Ammon's horn (tissue), 1 donor: ENCODE results near the gene CSNK1G3.
"Not testable (repeated sequence)": the region's sequence is repeated elsewhere in the genome, so short reads cannot be mapped to it uniquely, and the experiment has no call there.

Source experiments
- DNase-seq: peaks from one replicate; pipeline ENCODE4 v3.0.0-alpha.2; 2016; ENCODE audit warnings: low spot score

The CSNK1G3 gene

DNA sequence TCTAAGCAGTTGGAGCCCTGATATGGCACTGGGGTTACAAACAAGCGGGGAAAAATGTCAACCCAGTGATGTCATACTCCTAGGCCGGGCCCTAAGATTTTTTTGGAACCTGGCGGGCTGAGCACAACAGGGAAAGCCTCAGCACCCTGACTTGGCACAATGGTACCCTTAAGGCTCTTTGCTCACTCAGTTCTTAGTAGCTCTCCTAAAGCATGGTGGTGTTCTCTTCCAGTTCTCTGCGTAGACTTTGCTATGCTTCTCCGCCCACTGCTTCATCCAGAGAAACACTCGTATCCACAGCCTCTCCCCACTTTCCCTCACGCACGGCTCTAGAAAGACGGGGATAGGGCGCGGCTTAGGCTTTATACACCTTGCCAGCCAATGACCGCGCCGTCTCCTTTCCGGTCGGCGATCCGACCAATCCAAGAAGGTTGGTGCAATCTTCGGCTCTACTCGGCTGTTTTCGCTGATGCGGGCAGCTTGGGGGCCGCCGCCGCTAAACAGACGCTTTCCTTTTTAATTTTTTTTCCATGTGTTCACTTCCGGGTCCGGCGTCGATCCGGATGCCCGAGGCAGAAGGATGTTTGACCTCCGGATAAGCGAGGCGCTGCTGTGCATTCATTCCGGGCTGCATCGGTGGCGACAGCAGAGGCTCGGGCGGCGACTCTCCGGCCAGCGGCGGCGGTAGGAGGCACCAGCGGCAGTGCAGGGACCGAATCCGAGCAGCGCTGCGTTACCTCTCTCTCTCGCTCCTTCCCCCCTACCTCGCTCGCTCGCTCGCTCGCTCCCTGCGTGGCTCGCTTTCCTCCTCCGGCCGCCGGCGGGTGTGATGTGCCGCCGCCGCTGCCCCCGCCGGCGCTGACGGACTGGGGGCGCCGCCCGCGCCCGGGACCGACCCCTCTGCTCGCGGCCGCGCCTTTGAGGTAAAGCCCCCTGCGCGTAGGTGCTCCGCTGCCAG is at the start of gene CSNK1G3:
TSS of gene CSNK1G3 (plus strand) at position 530 of the 958 bp plus-strand sequence. CDS start 33,487 bp downstream, outside the sequence.
- peak; percentile 98 for DNase-seq

DNA sequence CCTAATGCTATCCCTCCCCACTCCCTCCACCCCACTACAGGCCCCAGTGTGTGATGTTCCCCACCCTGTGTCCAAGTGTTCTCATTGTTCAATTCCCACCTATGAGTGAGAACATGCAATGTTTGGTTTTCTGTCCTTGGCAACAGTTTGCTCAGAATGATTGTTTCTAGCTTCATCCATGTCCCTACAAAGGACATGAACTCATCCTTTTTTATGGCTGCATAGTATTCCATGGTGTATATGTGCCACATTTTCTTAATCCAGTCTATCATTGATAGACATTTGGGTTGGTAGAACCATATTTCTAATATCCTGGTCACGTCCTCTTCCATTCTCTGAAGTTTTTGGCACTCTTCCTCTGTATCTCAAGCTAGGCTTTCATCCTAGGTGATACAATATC is 45.1 kb upstream of the CSNK1G3 start:
- DNase-seq = not testable (repeated sequence)

DNA sequence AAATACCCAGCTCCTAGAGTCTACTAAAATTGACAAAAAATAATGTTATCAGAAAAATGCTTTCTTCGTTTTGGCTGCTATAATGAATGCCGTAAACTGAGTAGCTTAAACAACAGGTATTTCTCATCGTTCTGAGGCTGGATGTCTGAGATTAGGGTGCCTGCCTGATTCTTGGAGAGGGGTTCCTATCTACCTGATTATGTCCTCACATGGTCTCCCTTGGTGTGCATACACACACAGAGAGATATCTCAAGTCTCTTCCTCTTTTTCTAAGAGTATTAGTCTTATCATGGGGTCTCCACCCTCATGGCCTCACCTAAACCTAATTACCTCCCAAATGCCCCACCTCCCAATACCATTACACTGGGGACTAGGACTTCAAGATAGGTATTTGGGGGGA is 40.6 kb upstream of the CSNK1G3 start:
- no peak for DNase-seq

DNA sequence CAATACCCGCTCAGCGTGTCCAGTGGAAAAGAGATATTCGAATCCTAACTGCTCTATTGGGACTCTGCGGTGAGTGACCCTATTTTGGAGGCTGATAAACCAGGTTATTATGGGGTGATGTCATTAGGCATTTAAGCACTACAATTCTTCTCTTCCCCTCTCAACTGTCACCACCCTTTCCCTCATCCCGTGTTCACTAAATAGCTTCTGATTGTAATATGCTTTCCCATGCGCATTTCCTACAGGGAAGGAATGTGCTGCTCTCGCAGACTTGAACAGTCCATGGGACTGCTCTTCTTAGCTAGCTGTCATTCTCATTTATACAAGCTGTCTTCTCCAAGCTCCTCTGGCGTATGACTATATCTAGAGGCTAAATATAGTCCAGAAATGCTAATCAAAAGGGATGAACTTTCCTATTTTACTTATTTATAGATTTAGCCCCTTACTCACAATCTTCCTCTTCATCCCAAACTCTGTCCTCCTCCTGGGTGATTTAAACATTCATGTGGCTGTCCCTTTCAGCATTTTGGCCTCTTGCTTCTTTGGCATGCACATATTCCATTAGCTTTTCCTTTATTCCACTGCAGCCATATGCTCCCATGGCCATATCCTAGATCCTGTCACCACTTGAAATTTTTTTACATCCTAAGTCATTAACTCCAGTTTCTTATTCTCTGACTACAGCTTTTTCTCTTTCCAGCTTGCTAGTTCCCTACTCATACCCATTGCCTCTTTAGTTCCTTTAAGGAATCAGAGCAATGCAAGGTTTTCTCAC is 39.6 kb upstream of the CSNK1G3 start:
- DNase-seq = no peak

DNA sequence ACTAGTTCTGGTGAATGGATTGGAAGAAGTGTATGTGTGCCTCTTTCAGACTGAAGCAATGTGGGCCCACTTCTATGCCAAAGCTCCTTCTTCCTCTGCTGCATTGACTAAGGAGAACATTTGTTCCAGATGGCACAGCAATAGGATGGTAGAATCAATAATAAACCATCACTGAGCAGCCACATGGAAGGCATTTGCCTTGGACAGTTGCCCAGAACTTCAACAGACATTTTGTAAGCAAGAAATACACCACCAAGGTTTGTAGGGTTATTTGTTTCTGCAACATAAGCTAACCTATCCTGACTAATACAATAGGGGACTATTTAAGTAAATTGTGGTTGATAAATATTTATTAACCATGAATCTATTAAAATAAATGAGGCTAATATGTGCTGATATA is 37.7 kb upstream of the CSNK1G3 start:
- DNase-seq = peak; percentile 48

DNA sequence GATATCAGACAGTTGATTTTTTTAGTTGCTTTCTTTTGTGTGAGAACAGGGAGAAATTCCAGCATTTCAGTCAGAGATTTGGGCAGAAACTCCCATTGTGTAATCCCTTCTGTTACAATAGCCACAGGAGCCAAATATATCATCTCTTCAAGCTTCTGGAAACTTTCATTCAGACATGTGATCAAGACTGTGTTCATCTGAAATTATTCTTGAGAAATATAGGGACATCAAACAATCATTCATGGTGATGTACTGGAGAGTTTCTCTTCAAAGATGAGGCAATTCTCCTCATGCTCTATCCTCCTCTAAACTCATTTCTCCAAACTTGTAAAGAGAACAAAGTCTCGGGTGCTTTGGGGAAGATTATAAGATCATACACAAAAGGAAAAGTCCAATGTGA is 35.2 kb upstream of the CSNK1G3 start:
- DNase-seq = peak; percentile 18

DNA sequence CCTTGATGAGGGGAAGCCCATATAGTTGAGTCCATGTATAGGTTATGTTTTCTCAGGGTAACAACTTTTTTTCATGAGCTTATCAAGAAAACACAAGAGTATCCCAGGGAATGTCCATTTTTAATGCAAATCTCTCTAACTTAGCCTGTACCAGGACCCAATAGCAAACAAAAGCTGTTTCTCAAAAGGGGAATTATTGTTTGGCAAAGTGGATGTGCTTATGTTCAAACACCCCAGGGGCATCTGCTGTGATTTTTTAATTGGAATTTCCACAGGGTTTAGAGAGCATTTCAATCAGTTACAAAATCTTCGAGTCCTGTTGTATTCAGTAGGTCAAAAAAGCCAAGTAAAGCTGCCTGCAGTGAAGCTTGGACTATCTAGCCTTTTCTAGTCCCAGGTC is 33.4 kb upstream of the CSNK1G3 start:
- no peak for DNase-seq

DNA sequence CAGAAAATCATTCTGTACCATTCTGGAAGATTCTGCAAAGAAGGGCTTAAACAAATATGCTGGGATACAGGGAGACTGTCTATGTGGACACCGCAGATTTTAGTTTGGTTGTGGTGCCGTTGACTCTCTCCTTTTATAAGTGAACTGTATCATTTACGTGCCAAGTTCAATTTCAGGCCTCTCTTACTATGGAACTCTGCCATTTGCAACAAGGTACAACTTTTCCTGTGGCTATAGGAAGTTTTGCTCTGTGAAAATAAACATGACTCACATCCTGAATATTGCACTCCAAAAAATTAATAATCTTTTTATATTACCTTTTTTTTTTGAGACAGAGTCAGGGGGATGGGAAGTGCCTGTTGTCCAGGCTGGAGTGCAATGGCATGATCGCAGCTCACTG is 29.7 kb upstream of the CSNK1G3 start:
- no peak for DNase-seq

DNA sequence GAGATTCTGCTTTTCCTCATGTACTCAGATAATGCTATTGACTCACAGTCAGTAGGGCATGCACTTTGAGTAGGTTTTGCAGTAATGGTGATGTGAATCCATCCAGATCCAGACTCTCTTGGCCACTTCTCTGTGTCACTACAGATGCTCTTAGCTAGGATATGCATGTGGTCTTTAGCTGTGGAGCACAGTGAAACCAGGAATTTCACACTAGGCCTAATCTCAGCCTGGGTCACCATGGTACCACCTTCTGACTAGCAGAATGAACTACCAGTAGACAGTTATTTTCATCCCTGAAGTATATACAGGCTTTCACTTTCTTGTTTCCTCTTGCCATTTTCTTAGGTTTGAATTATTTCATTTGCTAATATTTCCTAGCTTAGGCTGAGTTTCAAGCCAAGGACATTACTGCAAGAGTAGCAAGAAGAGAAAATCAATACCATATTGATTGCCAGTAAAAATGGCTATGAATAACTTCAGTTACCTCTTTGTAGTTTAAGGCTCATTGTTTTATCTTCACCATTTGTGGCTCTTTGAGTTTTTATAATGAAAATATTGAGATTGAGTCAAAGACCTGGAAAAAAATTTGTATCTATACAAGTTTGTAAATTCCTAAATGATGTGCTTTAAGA is 28.4 kb upstream of the CSNK1G3 start:
- no peak for DNase-seq

DNA sequence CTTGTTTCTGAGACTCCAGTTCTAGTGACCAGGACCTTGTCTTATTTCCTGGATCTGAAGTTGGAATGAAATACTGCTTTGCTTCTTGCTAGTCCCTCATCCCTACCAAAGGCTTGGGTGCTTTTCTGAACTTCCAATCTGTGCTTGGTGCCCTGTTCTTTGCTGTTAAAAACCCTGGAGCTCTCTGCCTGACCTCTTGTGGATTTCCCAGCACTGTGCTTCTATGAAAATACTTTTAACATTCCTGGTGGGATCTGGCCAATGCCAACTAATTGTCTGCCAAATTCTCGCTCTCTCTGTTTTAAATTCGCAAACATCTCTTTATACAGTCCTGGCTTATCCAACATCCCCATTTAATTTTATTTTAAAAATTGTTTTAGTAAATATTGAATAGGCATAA is 26.7 kb upstream of the CSNK1G3 start:
- DNase-seq = no peak

DNA sequence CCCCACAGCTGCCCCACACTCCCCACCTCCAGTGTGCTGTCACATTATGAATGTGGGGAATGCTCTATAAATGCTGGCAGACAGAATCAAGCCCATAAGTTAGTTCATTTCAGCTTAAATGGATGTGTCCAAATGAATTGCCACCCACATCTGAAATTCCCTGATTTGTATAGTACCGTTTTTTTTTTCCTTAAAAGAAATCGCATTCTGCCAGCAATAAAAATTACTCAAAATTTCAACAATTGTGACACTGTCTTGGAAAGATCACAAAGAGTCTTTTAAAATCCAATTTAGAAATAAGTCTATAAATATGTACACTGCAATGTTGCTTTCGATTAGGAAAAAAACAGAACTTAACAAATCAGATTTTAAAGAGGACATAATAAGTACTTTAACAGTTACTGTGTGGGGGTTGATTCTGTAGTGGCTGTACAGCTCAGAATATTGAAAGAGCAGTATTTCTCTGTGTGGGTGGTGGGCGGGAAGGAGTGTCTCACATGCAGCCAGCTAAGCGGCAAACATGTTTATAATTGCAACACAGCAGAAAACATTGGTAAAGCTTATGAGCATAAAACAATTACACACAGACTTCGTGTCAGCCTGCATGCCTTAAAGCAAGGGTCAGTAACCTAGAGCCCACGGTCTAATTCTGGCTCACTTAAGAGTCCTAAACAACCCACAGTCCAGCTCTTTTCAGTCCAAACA is 24.9 kb upstream of the CSNK1G3 start:
- peak; percentile 36 for DNase-seq

DNA sequence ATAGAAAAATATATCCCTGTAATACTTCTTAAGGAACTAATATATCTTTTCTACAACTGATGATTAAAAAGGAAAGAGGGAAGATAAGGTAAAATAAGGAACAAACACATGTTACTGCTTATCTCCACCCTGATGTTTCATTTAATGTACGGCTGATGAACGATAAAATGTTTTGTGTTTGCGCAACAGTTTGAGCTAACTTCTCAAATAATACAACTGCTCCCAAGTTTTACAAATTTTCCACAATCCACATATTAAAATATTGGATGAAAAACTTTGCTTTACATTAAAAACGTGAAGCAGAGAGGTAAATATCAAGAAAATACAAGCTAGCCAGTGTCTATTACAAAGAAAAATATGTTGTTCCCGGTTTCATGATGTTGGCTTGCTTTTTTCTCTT is 21.0 kb upstream of the CSNK1G3 start:
- DNase-seq = no peak

DNA sequence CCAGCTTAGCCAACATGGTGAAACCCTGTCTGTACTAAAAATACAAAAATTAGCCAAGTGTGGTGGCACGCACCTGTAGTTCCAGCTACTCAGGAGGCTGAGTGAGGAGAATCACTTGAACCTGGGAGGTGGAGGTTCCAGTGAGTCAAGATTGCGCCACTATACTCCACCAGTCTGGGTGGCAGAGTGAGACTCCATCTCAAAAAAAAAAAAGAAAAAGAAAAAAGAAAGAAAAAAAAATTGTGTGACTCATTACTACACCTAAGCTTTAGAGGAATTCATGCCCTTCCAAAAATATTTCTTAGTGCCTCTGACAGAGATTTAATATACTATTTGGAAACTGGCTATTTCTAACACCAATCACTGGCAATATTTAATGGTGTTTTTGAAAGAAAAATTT is 16.8 kb upstream of the CSNK1G3 start:
- DNase-seq = not testable (repeated sequence)

DNA sequence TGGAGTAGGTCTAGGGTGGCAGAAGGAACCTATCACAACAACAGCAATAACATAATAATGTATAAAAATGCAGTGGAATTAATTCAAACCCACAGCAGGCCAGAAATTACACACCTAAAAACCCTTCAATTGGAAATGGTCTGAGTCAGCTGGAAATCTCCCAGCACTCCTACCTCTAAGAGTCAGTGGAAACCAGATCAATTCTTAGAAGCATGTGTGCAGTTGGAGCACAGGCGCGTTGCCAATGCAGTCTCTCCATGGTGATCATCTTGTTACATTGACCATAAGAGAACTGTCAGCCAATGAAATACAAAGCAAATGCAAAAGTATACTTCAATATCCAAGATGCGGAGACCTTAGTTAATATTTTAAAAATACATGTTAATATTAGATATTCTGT is 15.1 kb upstream of the CSNK1G3 start:
- peak; percentile 9 for DNase-seq

DNA sequence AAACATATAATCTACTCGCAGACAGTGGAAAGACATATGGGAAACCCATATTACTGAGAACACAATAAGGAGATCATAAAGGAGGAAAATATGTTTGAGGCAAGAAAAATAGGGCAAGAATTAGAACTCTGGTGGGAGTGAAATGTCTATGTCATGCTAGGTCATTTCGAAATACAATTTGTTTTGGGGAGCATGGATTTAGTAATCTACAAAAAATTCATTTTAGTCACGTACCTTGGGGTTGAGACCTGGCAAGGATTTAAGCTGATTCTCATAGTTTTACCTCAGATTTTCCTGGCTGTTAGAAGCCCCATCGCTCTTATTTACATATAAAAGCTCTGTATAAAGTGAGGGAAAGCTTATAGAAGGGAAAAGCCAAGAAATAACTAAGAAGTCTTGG is 11.5 kb upstream of the CSNK1G3 start:
- DNase-seq = no peak

DNA sequence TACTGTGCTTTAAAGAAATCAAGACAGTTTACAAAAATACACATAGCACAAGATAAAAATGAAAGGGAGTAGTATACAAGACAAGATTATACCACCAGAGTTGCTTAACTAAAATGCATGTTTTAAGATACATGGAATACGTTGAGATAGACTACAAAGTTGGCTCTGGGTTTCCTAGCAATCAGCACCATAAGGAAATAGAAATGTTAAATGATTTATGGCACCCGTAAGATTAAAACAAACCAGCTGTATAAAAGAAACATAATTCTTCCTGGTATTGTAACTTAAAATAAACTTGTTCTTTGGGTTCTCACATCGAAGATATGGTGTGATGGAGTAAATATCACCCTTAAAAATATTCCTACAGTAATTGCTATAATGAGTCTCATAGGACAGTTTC is 9.9 kb upstream of the CSNK1G3 start:
- DNase-seq = no peak

DNA sequence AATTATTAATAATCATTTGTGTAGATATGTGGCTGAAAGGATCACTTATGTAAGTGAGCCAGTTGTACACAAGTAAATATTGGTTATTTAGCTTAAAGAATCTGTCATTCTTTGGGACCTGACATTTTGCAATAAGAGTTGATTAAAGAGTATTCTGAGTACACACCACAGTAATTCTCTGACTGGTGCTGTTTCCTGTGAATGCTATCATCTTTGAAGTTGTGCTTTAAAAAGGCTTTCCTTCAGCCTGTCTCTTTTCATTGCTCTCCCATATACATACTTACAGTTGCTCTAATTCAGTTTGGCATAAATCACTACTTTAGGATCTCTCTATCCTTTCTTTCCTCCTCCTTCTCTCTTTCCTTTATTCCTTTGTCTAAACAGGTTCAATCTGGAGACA is 8.7 kb upstream of the CSNK1G3 start:
- DNase-seq = no peak

DNA sequence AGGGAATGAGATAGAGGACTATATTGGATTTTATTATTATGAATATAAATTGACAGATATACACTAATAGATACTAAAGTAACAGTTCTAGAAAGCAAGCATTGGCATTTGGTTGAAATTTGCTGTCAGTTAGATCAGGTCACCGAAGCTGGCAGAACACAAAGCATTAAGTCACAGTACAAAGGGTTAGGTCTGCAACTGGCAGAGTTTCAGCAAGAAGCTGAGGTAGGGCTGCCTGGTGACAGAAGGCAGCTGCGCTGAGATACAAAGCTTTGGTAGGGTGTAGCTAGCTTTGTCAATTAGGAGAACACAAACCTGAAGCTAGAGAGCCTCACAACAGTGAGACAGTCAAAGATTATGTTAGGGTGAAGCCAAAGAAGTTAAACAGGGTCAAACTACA is 6.3 kb upstream of the CSNK1G3 start:
- DNase-seq = no peak

DNA sequence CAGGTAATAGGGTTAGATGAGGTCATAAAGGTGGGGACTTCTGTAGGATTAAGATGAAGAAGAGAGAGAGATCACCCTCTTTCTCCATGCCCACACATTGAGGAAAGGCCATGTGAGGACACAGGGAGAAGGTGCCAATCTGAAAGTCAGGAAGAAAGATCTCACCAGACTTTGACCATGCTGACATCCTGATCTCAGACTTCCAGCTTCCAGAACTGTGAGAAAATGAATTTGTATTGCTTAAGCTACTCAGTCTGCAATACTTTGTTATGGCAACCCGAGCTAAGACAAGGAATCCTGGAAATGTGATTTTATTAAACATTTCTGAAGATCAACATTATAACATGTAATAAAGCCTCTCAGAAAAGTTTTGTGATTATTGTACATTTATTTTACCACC is 3.5 kb upstream of the CSNK1G3 start:
- no peak for DNase-seq

DNA sequence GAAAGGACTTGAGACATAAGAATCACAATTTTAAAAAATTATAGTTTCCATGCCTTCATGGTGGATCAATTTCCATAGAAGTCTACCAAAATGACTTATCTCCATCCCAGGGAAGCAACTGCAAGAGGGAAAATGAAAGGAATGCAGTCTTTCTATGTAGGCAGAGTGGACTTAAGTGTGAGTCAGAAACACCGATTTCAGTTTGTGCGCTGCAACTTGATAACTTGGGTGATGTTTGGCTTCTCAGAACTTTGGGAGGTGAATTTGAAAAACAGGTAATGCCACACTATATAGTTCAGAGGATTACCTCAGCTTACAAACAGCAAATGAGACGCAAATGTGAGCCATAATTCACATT is 708 bp upstream of the CSNK1G3 start:
- no peak for DNase-seq

DNA sequence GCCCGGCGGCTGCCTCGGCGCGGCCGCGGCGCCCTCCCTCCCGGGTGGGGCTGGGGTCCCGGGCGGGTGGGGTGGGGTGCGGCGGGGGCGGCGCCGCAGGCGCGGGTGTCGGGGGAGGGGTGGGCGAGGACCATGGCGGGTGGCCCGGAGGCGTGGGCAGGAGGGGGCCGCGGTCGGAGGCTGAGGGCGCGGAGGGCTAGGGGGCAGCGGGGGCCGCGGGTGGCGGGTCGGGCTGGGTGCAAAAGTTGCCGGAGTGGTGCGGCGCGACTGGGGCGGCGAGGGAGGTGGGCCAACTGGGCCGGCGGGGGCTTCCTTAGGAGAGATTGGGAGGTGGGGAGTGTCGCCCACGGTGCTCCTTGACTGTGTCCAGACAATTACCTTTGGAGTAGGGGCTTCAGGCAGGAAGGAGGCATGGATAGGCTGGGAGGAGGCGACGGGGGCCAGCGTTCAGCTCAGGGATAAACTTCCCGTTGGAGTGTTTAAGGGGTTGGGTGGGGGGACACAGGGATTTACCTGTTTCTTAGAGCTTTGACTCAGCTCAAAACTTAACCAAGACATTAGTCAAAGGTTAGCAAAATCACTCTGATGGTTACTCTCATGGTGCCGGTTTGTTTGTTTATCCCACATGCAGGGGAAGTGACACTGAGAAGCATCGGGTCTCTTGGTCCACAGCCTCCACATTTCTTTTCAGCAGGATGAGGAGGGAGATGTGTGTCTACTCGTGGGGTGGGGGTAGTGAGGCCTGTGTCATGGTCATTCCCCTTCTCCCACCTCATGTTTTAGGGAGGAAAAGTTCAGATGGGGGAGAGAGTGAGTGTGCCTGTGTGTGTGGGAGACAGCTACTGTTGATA is 859 bp downstream of the CSNK1G3 start:
- DNase-seq = peak; percentile 26
